HG03066 (cell line): ENCODE measurements around the gene NYAP2.

ENCODE experiments used
- ATAC-seq: cut with Tn5 transposase; IDR thresholded peaks from one replicate; pipeline ENCODE4 v1.9.1; 2021; ENCODE audit warnings: low read depth; ENCODE audit not compliant: unreplicated experiment

Gene NYAP2

DNA sequence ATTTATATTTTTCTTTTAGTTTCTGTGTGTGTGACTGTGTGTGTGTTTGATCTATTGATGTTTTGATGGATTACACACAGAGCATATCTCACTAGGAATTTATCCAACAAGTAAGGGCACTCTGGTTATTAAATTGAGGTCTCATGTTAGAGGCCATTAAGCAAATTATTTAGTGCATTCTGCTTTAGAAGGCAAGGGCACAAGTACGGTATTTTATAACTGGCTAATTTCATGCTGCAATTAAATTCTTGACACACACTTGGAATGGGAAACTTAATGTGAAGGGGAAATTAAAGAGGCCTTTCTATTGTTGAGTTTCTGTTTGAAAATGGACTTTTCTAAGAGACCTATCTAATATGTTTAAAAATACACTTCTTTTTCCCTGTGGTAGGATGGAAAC, 25.8 kb downstream of the NYAP2 start:
- no peak for ATAC-seq

DNA sequence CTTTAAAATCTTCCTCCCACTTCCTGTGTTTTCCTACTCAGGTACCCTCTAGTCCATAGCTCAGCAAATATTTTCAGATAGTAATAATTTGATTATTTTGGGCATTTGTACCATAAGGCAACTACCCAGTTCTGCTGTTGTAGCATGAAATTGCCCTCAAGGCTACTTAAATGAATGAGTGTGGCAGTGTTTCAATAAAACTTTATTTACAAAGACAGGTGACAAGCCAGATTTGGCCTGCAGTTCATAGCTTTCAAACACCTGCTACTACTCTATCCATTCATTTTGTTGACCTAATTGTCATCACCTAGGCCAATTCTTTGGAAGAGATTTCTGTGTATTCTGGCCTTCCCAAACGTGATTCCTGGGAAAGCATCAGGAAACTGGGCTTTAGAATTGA, 28.9 kb downstream of the NYAP2 start:
- ATAC-seq = no peak

DNA sequence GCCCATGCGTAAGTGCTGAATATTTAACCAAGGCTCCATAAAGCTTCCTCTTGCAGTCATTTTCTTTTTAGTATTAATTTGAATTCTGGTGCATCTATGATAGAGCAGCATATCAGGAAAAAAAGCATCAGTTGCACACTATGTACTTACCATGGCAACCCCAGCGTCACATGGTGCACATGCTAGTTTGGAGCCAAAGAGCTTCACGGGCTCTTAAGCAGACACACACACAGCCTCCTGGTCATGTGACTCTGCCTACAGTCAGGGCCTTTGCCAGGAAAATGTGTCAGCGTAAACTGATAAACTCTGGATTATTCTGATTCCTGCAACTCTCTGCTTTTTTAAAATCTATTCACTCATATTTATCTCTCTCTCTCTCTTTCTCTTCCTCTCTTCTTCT, 30.2 kb downstream of the NYAP2 start:
- ATAC-seq = no peak

DNA sequence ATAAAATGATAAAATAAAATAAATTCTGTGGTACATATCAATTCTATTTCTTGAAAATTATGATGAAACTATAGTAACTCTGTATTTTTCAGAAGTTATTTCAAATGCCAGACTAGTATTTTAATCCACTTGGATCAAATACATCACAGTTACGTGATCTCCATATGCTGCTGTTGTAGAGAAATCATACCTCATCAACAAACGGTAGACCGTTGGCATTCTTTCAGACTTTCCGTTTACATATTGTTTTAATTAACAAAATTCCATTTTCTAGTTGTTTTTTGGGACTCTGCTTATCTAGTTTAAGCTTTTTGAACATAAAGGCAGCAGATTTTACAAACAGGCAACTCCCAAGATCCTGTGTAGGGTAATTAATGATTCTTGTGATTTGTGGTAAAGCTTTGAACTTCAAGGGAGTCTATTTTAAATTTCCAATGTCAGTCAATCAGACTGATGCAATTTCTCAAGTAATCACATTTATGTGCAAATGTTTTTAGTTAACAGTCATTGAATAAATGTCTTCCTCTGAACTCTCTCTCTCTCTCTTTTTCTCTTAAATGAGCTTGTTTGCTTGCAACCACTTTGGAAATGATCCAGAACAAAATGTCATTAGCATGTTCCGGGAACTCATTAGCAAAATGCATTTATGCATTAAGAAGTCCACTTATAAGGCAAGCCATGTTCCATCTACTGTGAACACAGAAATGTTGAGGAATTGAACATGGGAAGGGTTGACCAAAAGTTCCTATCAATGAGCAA, 31.8 kb downstream of the NYAP2 start:
- no peak for ATAC-seq

DNA sequence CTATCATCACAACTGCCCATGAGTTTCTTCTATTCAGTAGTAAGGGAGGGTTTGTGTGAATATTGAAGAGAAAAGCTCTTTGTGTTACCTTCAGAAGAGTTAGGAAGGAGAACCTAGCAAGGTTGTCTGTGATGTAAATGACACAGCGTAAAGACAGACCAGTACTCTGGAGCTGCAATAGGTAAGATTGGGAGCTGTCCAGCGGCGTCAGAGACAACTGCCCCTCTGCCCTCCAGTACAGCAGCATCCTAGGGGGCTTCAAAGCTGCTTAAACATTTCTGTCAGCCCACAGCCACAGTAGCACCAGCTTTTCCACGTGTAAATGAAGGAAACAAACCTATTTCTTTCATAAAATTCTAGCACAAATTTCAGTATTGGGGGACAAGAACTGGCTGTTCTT, 34.5 kb downstream of the NYAP2 start:
- no peak for ATAC-seq

DNA sequence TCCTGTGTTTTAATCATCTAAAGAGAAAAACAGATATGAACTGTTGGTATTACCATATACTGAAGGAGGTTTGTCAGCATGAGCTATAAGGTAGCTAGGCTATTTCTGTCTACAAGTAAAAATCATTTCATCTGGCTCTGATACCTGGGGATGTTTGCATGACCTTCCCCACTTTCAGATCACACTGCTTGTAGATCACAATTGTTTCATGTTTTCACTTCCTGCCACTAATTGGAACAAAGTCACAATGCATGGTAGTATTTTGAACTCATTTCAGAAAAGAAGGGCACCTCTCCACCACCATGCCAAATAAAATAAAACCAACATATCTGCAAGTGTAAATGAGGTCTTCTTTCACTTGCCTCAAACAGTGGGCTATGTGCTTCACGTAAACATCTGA, 37.8 kb downstream of the NYAP2 start:
- no peak for ATAC-seq

DNA sequence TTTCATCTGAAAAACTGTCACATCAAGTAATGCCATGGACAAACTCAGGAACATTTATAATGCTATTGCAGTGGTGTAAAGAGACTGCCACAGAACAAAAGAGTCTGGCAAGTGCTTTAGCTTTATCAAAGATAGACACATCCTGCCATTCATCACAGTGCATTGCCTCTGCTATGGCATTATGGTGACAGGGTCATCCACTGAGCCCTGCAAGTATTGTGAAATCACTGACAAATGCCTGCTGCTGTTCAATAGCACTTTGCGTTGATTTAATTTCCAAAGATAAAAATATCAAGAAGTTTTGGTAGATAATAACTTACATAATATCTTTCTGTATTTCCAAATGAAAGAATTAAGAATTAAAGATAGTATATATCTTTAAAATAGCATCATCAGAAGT, 38.7 kb downstream of the NYAP2 start:
- no peak for ATAC-seq

DNA sequence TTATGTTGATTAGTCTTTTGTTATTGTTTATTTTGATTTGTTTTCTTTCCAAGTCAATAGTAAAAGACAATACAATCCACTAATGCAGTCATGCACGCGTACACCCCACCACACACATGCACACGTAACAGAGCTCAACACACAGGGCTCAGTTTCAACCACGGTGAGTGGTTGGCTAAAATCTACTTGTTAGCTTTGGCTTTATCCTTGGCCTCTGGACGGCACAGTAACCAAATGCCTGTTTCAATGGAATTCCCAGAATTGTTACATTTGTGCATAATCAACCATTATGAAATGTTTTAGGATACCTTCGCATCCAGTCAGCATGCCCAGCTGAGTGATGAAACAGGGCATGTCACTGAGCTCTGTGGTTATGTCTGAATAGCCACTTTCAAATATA, 53.2 kb downstream of the NYAP2 start:
- ATAC-seq = no peak

DNA sequence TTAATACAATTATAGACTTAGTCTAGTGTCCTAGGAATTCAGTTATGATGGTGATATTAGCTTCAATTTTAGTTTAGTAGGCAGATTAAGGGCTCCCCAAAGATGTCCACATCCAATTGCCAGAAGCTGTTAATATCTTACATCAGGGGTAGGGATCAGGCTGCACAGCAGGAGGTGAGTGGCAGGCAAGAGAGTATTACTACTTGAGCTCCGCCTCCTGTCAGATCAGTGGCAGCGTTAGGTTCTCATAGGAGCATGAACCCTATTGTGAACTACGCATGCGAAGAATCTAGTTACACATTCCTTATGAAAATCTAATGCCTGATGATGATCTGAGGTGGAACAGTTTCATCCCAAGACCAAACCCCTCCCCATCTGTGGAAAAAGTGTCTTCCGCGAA, 54.9 kb downstream of the NYAP2 start:
- ATAC-seq = no peak

DNA sequence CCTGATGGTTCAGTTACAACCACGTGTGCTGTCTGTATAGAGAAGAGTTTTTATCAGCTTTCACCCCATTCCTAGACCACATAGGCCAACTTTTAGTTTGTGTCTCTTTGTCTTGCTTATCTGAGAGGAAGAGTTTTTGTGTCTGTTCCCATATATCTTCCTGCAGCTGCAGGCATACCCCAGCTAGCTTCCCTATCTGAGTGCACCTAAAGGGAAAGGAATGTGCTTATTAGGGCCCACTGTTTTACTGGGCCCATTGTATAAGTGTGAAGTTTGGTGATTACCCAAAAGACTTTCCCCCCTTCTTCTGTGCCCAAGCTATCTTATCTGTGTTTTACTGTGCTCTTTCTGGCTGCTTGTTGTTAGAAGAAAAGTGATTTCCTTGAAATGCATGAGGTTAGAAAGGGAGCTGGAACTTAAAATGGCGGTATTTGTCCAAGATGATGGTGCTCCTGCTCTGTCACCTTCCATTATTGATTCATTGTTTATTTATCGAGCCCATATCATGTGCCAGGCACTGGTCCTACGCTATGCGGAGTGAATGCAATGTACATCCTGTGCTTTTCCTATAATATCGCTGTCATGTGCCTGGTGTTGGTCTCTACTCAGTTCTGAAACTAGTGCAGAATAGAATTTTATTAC, 57.2 kb downstream of the NYAP2 start:
- no peak for ATAC-seq

DNA sequence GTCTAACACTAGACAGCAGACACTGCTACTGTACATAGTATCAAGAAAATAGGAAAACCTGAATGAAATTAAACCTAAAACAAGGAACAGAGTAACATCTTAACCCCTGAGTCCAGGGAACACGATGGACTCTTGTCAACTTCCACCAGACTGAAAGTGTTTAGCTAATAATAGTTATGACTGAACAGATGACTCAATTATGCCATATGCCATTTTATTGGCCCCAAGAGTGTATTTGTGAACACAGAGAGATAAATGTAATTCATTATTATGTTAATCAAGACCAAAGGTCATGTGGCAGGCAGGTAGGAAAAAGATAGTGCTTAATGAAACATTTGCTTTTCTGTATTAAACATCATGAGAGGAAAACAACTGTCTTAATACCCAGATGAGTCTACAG, 58.0 kb downstream of the NYAP2 start:
- no peak for ATAC-seq

DNA sequence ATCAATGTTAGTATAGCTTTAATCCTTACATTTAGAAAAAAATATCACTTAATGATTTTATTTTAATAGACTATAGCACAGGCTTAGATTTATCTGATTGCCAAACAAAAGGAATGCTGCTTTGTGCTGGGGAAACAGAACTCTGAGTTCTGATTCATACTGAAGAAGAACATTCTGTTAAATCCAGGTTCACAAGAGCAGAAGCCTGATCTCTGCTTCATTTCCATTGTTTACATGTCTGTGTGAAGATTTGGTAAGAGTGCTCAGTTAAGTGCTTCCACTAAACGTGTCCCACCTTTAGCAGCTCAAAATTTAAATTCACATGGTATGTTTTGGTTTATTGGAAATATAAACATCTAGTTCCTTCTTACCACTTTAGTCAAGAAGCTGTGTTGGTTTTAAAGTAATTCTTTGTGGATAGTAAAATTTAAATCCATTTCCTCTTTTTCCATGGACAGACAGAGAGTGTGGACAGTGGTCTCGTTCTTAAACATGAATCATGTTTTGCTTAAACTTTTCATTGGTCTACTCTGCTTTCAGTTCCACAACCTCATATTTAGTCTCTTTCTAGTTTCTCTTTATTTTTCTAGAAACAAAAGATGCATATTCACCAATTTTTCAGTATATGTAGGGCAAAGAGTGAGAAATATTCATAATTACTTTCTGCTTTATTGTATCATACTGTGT, 59.1 kb downstream of the NYAP2 start:
- peak; percentile 56 for ATAC-seq

DNA sequence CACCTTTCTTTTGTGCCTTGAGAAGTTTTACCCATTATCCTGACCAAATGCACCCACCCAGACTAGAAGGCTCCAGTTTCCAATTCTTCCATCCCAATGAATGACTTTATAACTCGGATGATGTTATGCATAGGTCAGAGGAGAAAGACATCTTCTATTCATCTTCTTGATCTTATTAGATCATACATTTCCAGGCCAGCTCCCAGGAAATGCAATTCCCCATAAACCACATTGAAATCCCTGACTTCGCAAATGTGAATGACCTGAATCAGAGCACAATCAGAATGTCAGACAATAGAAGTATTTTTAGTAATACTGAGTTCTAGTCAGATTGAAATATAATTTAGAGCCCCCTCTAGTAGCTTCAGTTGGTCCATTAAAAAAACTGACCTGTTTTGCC, 62.9 kb downstream of the NYAP2 start:
- ATAC-seq = no peak

DNA sequence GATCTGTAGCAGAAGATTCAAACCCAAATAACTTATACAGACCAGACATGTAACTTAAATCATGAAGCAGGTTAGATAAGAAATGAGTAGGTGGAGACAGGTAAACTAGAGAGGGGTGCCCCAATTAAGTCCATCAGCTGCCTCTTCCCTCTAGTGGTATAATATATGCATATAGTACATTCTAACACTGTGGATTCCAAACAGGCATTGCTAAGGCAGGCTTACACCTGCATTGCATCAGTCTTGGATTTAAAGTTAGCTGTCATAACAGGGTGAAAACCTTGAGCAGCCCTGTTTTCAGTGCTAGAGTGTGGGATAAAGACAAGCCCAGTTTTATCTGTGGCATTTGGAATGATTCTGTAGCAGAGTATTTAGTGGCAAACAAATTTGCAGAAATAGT, 63.4 kb downstream of the NYAP2 start:
- no peak for ATAC-seq

DNA sequence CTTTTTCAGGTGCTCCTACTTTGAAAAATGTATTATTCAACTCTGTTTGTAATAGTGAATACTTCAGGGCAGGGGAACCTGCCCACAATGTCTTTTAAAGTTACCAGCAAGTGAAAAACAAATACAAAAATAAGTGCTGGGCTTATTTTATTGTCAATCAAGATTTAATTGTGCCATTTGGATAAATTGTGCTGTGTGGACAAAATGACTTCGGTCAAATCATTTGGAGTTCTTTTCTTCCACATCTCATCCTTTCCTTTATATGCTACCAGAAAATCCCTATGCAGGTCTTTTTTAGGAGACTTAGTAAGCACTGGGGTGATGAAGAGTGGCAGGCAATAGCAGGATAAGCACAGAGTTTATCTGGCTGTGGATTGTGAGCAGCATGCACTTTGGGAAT, 63.9 kb downstream of the NYAP2 start:
- no peak for ATAC-seq

DNA sequence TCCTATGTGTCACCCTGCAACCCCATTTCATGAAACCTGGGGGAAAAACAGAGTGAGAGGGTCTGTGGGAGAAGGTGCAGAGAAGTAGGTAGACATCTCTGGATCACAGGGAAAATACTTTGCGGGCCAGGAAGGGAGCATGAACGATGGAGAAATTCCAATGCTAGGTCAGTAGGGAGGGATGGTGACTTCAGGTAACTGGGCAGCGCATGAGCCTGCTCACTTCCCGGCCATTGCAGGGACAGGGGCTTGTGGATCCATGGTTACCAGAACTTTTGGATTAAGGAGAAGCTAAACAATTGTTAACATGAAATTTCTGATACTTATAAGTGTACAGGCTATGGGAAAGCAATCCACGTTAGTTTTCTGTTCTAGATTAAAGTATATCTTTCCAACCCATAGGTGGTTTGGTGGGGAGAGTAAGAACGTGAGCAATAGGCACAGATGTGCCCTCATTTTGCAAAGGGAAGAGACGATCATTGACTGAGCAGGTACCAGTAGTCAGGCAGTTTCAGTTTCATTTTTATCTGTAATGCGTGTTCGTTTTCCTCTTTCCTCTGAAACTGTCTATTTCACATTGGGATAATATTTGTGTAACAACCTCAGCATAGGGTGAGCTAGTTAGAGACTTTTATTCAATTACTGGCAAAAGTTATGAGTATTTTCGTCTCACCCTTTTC, 65.0 kb downstream of the NYAP2 start:
- peak; percentile 69 for ATAC-seq

DNA sequence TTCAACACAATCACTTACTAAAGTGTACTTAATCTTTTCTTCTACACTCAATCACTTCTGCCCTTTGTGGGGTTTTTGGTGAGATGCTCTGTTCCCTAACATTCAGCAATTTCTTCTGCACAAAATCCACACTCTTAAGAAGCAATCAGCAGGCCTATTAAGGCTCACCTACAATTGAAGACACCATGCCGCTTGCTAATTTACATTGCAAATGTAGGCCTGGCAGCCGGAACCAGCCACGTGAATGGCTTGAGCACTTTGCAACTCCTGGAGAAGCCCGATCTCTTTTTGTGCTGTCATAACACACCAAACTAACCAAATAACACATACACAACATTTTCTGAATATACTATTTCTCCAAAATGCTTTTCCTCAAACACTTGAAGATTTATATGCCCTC, 66.3 kb downstream of the NYAP2 start:
- ATAC-seq = no peak

DNA sequence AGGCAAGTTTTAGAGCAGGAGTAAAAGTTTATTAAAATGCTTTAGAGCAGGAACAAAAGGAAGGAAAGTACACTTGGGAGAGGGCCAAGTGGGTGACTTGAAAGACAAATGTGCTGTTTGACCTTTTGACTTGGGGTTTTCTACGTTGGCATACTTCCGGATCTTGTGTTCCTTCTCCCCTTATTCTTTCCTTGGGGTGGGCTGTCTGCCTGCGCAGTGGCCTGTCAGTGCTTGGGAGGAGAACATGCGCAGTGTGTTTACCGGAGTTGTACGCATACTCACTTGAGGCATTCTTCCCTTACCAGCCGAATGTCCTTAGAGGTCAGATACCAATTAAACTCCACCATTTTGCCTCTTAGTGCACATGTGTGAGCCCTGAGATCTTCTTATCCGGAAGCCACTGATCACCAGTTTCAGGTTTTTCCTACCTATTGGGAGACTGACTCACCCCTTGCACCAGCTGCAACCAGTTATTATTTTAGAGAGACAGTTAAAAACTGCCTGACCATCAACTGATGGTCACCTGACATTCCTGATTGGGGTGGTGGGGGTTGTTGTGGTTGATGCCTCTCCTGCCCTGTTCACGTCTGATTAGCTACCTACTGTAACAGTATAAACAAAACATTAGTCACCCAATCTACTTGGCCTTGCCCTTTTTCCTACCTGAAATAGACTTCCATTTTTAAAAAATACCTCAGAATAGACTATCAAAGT, 67.5 kb downstream of the NYAP2 start:
- ATAC-seq = no peak

DNA sequence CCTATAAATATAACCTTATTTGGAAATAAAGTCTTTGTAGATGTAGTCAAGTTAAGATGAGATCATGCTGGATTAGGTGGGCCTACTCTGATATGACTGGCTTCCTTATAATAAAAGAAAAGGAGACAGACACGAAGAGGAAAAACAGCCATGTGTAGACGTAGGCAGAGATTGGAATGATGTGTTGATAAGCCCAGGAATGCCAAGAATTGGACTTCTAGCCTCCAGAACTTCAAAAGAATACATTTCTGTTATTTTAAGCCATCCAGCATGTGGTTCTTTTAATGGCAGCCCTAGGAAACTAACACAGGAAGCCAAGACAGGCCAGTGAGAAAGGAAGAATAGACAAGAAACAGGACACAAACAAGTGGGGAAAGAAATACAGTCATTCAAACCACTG, 68.6 kb downstream of the NYAP2 start:
- no peak for ATAC-seq

DNA sequence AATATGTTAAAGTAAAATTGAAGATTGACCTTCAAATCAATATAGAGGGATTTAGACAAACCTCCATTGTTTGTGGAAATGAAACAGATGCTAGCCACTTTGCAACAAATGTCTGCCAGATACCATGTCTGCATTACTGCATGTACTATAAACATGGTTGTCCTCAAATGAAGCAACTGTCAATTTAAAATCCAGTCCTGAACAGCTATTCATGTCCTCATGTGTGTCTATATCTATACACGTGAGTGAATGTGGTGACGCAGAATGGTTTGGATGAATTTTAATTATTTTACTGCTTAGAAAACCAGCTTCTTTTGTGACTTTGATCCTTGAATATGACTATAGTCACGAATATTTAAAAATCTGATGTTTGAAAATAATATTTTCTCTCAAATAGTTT, 71.5 kb downstream of the NYAP2 start:
- ATAC-seq = no peak

DNA sequence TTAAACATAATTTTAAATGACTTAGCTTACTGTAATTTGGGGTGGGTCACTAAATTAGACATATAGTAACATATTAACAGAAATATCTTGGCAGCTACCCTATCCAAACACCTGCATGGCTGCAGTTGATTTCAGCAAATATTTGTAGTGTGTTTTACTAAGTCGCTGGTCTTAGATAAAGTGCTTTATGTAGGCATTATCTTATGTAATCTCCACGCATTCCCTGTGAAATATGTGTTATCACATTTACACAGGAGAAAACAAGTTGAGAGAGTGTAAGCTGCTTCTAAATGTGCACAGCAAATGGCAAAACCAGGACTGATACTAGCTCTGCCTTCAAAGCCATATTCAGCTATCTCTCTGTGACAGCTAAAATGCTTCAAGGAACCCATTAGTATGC, 72.0 kb downstream of the NYAP2 start:
- no peak for ATAC-seq
